T-helper 2 cell (primary cell): ENCODE data around the gene NFE2L2.
A peak's percentile ranks its signal among the peaks of the same experiment; 100 is the strongest.
"Not testable (repeated sequence)": the region's sequence is repeated elsewhere in the genome, so short reads cannot be mapped to it uniquely, and the experiment has no call there.

ENCODE experiments used
- DNase-seq, 5 experiments: peaks; one replicate each; pipeline versions ENCODE4 v3.0.0 to v3.0.0-alpha.2; 2012 to 2022

NFE2L2 gene

DNA sequence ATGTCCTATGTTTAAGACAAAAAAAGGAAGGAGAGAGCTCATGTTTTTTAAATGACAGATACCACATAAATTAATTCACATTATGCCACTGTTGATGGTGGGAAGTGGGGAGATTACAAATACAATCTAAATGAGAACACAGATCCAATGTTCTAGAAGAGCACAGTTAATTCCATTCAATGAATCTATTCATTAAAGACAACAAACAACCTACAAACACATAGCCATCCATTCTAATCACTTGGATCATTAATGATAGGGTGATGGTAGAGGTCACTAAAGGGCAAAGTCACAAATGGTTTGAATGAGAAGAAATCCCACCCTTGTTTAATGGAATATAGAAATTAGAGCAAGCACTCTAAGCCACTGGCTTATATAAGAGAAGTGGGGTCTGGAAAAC is 30.3 kb downstream of the NFE2L2 start:
- DNase-seq: no peak

DNA sequence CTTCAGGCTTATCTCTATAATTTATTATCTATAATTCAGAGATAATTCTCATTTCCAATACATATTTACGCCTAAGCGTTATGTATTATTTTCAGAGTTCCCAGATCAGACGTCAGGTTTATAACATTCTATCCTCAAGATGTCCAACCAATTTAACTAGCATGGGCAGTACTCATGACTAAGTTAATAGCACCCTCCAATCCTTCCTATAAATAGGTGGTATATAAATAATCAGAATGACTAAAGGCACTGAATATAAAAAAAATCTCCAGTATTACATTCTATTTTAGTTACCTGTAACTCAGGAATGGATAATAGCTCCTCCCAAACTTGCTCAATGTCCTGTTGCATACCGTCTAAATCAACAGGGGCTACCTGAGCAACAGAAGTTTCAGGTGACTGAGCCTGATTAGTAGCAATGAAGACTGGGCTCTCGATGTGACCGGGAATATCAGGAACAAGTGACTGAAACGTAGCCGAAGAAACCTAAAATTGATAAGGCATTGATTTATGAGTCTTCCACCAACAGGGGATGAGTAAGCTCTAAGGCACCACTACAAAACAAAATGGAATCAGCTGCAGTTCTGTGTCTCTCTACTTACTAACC is 32.3 kb downstream of the NFE2L2 start:
- DNase-seq: no peak

- DNase-seq: no peak
Observed at GRCh38 chr2:177231270-177231669, 33.3 kb downstream of the NFE2L2 start.

DNA sequence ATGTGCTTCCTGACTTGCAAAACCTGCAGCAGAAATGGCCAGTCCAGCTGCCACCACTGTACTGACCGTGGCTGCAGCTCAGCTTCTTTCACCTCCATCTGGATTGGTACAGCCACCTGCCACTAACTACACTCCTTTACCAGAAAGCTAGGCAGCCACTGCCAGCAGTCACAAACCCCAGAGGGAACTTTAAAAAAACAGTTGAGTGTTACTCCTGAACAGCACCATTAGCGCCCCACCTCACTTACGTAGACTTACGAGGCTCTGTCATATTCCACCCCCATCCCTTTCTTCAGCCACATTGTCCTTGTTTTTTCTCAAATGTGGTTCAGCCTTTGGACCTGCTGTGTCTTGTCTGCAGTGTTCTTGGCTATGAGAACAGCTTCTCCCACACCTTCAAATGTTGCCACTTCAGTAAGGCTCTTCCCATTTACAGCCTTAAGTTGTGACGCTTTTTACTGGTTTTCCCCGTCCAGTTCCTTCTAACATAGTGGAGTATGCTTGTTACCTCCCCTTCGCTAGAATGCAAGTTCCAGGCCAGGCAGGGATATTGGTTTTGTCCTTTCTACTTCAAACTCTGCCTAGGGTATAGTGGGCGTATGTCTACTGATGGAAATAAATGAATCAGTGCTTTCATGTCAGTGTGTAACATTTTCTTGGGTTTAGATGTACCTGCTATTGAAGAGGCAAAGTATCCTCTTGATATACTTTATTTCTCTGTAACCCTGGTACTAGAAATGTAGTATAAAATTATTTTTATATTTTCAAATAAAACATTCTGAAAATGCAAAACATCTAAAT is 34.9 kb downstream of the NFE2L2 start:
- DNase-seq: no peak

DNA sequence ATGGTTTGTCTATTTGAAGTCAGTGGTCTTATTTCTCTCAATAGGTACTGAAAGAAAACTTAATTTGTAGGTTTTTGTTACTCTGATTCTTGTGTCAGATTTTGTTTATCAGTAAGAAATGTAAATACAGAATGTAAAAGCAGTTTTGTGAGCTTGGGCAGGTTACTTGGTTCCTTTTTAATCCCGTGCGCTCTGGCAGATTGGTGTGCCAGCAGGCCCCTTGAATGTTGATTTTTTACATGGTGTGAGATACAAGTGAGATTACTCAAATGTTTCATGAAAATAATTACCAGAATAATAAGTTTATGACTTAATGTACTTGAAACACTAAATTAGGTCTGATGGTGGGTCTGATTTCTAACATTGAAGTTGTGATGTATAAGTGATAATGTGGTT is 38.6 kb downstream of the NFE2L2 start:
- no peak for DNase-seq

GRCh38 chr2:177223436-177223835 is 41.1 kb downstream of the NFE2L2 start:
- DNase-seq: not testable (repeated sequence)

GRCh38 chr2:177221970-177222369 is 42.6 kb downstream of the NFE2L2 start:
- DNase-seq: no peak

GRCh38 chr2:177221534-177221933 is 43.0 kb downstream of the NFE2L2 start:
- no peak for DNase-seq

GRCh38 chr2:177219787-177220186 is 44.7 kb downstream of the NFE2L2 start:
- not testable (repeated sequence) for DNase-seq

DNA sequence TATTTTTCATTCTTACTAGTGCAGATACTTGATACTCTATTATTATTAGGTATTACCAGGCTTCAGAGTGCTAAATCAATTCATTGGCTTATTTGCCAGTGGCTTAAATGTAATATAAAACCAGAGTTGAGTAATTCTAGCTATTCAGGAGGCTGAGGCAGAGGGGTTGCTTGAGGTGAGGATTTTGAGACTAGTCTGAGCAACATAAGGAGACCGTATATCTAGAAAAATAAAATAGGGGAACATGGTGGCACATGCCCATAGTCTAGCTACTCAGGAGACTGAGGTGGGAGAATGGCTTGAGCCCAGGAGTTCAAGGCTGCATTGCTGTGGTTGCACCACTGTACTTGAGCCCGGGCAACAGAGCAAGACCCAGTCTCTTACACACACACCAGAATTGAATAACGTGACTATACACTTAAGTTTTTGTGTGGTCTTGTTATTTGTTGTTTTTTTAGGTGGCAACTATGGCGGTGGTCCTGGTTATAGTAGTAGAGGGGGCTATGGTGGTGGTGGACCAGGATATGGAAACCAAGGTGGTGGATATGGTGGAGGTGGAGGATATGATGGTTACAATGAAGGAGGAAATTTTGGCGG is 47.2 kb downstream of the NFE2L2 start:
- DNase-seq: no peak

- peak; percentile 85 to 95 (median 90) for DNase-seq
Observed at GRCh38 chr2:177212891-177213856, 51.4 kb downstream of the NFE2L2 start.

GRCh38 chr2:177212106-177212890 is 52.2 kb downstream of the NFE2L2 start, which contains the start of gene HNRNPA3:
Gene HNRNPA3 (plus strand): TSS chr2:177212794. CDS start chr2:177212800, 6 bp downstream.
- peak; percentile 99 to 100 (median 99) for DNase-seq

GRCh38 chr2:177211576-177212105 is 52.9 kb downstream of the NFE2L2 start:
- DNase-seq: peak in 1 of 5 experiments; percentile 36

- no peak for DNase-seq
Observed at GRCh38 chr2:177211169-177211568, 53.4 kb downstream of the NFE2L2 start.

- DNase-seq: peak in 1 of 5 experiments; percentile 38
Observed at GRCh38 chr2:177207101-177207500, 57.4 kb downstream of the NFE2L2 start.

- no peak for DNase-seq
Observed at GRCh38 chr2:177204417-177204816, 60.1 kb downstream of the NFE2L2 start.

DNA sequence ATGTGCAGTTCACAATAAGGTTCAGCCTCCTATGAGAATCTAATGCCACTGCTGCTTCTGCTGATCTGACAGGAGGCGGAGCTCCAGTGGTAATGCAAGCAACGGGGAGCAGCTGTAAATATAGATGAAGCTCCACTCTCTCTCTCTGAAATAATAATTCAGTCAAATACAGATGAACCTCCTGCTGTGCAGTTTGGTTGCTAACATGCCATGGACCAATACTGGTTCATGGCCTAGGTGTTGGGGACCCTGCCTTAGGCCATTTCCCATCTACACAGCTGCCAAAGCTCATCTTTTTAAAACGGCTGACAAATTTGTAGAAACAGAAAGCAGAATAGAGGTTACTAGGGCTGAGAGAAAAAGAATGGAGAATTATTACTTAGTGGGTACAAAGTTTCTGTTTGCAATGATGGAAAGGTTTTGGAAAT is 62.6 kb downstream of the NFE2L2 start:
- DNase-seq: no peak

DNA sequence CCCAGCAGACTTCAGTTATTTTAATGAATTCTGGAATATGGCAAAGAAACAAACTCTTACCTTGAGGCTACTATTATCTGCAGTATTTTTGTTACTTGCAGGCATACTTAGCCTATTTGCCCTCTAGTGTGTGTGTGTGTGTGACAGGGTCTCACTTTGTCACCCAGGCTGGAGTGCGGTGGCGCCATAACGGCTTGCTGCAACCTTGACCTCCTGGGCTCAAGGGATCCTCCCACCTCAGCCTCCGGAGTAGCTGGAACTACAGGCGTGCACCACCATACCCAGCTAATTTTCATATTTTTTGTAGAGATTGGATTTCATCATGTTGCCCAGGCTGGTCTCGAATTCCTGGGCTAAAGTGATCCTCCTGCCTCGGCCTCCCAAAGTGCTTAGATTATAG is 64.1 kb downstream of the NFE2L2 start:
- DNase-seq: not testable (repeated sequence)

DNA sequence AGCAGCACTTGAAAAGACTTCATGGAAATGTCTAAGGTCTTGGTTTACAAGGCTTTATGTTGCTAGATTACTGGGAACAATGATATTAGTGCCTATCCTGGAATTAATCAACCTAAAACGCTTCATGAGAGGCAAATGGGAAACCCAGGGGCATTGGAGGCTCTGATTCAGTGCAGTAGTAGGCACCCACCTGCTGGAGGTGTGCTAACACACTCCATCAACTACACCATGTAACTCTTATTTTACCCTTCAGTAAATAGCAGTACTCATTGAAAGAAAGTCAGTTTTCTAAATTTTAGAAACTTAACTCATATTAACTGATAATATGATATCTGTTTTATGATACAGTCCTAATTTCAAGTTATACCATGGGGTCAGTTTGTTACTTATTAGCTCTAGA is 69.3 kb downstream of the NFE2L2 start:
- no peak for DNase-seq

- DNase-seq: peak in 1 of 5 experiments; percentile 64
Observed at GRCh38 chr2:177193240-177193639, 71.3 kb downstream of the NFE2L2 start.

GRCh38 chr2:177192788-177193187 is 71.7 kb downstream of the NFE2L2 start:
- DNase-seq: no peak
